Measurements from ENCODE around the gene GAS1.

DNA sequence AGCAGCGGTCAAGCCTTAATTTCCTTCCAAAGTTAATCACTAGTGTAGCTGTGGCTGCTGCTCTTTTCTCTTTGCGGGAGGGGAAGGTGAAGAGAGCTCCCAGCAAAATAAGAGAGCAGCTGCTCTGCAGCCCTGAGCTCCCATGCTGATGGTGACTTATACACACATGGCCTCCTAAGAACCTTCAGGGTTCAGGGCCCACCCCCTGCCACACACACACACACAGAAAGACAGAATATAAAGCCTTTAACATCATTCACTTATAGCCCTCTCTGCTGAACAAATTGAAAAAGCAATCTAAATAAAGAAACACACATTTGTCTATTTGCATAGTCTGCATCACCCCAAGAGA lies 43.6 kb downstream of the GAS1 start:
- TF ChIP-seq CTCF (IDR thresholded peaks at IDR 0.05; ENCODE audit: control extremely low read depth in 1 of 3, insufficient read depth in 1 of 3, low read depth in 1 of 3, low read length in 3 of 3): no peak
- no peak for TF ChIP-seq YY1 (IDR thresholded peaks at IDR 0.05; ENCODE audit: low read depth, low read length)
- no peak for TF ChIP-seq POLR2A (IDR thresholded peaks at IDR 0.05; ENCODE audit: control extremely low read depth in 1 of 2, low read depth in 2 of 2, low read length in 2 of 2)
- no peak for TF ChIP-seq EZH2 (IDR thresholded peaks at IDR 0.05; ENCODE audit: low read depth, low read length, severe bottlenecking)
- TF ChIP-seq SIN3A (conservative IDR thresholded peaks at IDR 0.05 in 1 of 2, IDR thresholded peaks at IDR 0.05 in 1 of 2; ENCODE audit: low read depth in 1 of 2, low read length in 2 of 2): no peak
- no peak for TF ChIP-seq ASH2L (IDR thresholded peaks at IDR 0.05; ENCODE audit: low read length)
